ENCODE measurements around the gene POLR3A. TPM values are rescaled to one million over a fixed set of nuclear protein-coding genes. Genes with fewer than 3 reads are reported as not detected.

Gene POLR3A
- polyA plus RNA-seq, 1 of the 3 experiments (the other 2 are of a cell fraction) = 10.8 TPM

DNA sequence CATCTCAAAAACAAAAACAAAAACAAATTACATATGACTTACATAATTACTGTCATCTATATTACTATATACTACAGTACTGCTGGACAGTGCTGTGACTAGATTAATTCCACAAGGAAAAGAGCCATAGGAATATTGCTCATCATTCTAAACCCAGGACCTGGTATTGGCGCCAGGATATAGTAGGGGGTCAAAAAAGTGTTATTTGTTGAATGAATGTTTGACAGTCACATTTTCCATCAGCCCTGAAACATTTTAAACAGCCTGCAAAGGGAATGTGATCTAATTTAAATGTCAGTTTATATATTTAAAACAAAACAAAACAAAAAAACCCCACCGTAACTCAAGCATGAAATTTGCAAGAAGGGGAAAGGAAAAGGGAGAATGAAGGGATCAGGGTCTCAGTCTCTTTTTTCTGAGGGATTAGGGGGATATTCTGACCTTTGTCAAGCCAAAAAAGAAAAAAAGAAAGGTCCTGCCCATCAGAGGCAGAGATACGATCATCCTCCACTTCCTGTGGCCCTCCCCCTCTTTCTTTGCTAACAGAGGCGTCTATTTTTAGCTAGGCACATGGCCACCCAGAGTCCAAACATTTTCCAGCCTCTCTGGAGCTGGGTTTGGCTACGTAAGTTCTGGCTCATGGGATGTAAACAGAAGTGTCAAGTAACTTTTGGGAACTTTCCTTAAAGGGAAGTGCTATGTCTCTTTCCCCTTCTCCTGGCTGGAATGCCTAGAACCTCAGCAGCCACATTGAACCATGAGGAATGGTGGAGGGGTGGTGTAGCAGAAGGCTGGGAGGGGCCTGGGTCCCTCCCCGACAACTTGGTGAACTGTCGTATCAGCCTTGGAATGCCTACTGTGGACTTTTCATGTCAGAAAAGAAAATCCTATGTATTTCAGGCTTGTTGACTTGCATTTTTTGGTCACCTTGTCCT is 58.2 kb downstream of the POLR3A start:
- H3K27ac ChIP-seq (ENCODE audit: low read depth in 2 of 2, low read length in 1 of 2) = peak overlapping the region; percentile 82 to 87
- H3K9me3 ChIP-seq = no peaks in the 10 kb centered on the region
- H3K4me1 ChIP-seq (ENCODE audit: control insufficient read depth in 1 of 2, insufficient read depth in 2 of 2, low read depth in 1 of 2, low read length in 1 of 2) = peaks cover 10 to 16% of the 10 kb centered on the region in 2 experiments; a peak in 3 of 4 replicates
- H3K27me3 ChIP-seq (ENCODE audit: insufficient read depth) = no peaks in the 10 kb centered on the region
- no peaks in the 10 kb centered on the region for H3K9me2 ChIP-seq
- CTCF ChIA-PET = interaction anchor here (1.2 kb wide), 1 partner anchor 124 kb away, joined by 3 read pairs; no protein-coding TSS in a partner anchor
- no peaks in the 10 kb centered on the region for H4K20me1 ChIP-seq (ENCODE audit: insufficient read depth)
- POLR2A ChIA-PET = no interaction called here
- H2AFZ ChIP-seq (ENCODE audit: low read depth) = no peak overlapping the region
- peak; percentile 68 for DNase-seq
- peak overlapping the region in 1 of 2 experiments; percentile 13; a peak in 1 of 4 replicates for H3K4me3 ChIP-seq (ENCODE audit: low read depth in 2 of 2, low read length in 1 of 2)
- H3K79me2 ChIP-seq (ENCODE audit: insufficient read depth) = no peaks in the 10 kb centered on the region
- H3K9ac ChIP-seq = peak overlapping the region; percentile 28; the same call in 1 of the 2 replicates
- peaks cover 5 to 8% of the 10 kb centered on the region in 2 experiments for H3K36me3 ChIP-seq (replicated peaks in 1 of 2; ENCODE audit: control insufficient read depth in 1 of 2, insufficient read depth in 2 of 2, low read length in 1 of 2)
- H3K4me2 ChIP-seq = peak overlapping the region; percentile 49
- WGBS (ENCODE audit: low lambda C conversion rate) = 49% methylated on average over 7 of the region's 7 CpGs
- H3F3A ChIP-seq (replicated peaks; ENCODE audit: insufficient read depth) = peaks cover 19% of the 10 kb centered on the region
- peak; percentile 52; the same call in 1 of the 2 replicates for TF ChIP-seq GATA2 (CRISPR knock-in tag; IDR thresholded peaks at IDR 0.05)
- peak; percentile 36 to 38; a peak in 2 of 4 replicates for TF ChIP-seq EP300 (IDR thresholded peaks at IDR 0.05; ENCODE audit: borderline replicate concordance in 1 of 2, low read depth in 1 of 2, low read length in 1 of 2)
- no peak for TF ChIP-seq SMC3 (IDR thresholded peaks at IDR 0.05; ENCODE audit: low read depth, low read length)
- peak; percentile 98 for TF ChIP-seq MEF2A (IDR thresholded peaks at IDR 0.05; ENCODE audit: borderline replicate concordance, low read depth)
- TF ChIP-seq JUND (IDR thresholded peaks at IDR 0.05) = no peak; the same call in 1 of the 2 replicates
- no peak for TF ChIP-seq FOXJ3 (CRISPR knock-in tag; IDR thresholded peaks at IDR 0.05)
- TF ChIP-seq YY1 (IDR thresholded peaks at IDR 0.05; ENCODE audit: low read depth) = no peak
- TF ChIP-seq POLR2AphosphoS5 (IDR thresholded peaks at IDR 0.05; ENCODE audit: low read depth, low read length) = peak; percentile 62; the same call in 1 of the 2 replicates
- no peak for TF ChIP-seq EZH2phosphoT487 (IDR thresholded peaks at IDR 0.05; ENCODE audit: borderline replicate concordance, low read depth)
- TF ChIP-seq RXRA (IDR thresholded peaks at IDR 0.05; ENCODE audit: borderline replicate concordance, low read depth) = peak; percentile 32; the same call in 1 of the 2 replicates
- peak; percentile 25; the same call in 1 of the 2 replicates for TF ChIP-seq GABPA (IDR thresholded peaks at IDR 0.05; ENCODE audit: low read depth)
- TF ChIP-seq TAF1 (IDR thresholded peaks at IDR 0.05; ENCODE audit: borderline replicate concordance, low read depth, low read length) = no peak
- TF ChIP-seq NFIC (IDR thresholded peaks at IDR 0.05; ENCODE audit: borderline replicate concordance) = peak; percentile 39
- TF ChIP-seq ELF1 (IDR thresholded peaks at IDR 0.05) = no peak
- no peak for TF ChIP-seq IRF3 (IDR thresholded peaks at IDR 0.05; ENCODE audit: low read depth, low read length)
- peak; percentile 23 for TF ChIP-seq RAD21 (IDR thresholded peaks at IDR 0.05; ENCODE audit: low read length)
- TF ChIP-seq USF1 (IDR thresholded peaks at IDR 0.05; ENCODE audit: borderline replicate concordance, low read depth) = peak; percentile 44; the same call in 1 of the 2 replicates
- TF ChIP-seq, protein P1, sequence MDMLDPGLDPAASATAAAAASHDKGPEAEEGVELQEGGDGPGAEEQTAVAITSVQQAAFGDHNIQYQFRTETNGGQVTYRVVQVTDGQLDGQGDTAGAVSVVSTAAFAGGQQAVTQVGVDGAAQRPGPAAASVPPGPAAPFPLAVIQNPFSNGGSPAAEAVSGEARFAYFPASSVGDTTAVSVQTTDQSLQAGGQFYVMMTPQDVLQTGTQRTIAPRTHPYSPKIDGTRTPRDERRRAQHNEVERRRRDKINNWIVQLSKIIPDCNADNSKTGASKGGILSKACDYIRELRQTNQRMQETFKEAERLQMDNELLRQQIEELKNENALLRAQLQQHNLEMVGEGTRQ (IDR thresholded peaks at IDR 0.05; ENCODE audit: borderline replicate concordance, low read depth, low read length) = no peak
- TF ChIP-seq MAX (IDR thresholded peaks at IDR 0.05; ENCODE audit: low read depth) = peak; percentile 94
- no peak for TF ChIP-seq MXI1 (IDR thresholded peaks at IDR 0.05; ENCODE audit: low read depth, low read length)
- peak; percentile 76 for TF ChIP-seq TCF12 (IDR thresholded peaks at IDR 0.05)
- 0 out of 2 replicates have a peak, but pooled peaks have one; percentile 21 for TF ChIP-seq REST (IDR thresholded peaks at IDR 0.05; ENCODE audit: low read depth, low read length)
- TF ChIP-seq PBX3 (IDR thresholded peaks at IDR 0.05) = peak; percentile 74

Data from SK-N-SH (cell line).